PC-3 (cell line): Measurements from ENCODE around the gene CLEC16A.

Experiments used
- CTCF ChIP-seq: fragments of 300-600 bp; sonication (generic); conservative IDR thresholded peaks from 2 replicates; pipeline ENCODE4 v1.5.1; 2017; ENCODE audit warnings: antibody characterized with exemption, low read depth, mild to moderate bottlenecking, low read length
- EZH2phosphoT487 ChIP-seq: fragments of 300-600 bp; sonication (generic); IDR thresholded peaks from 2 replicates; pipeline ENCODE4 v1.6.1; 2018; ENCODE audit warnings: mild to moderate bottlenecking, antibody characterized with exemption, low read length, borderline replicate concordance

- no peak for TF ChIP-seq CTCF
- TF ChIP-seq EZH2phosphoT487 = no peak
Measured at GRCh38 chr16:11030990-11031510, 86.7 kb downstream of the CLEC16A start.
